Activated CD4-positive, alpha-beta T cell treated with anti-CD3 and anti-CD28 coated beads, Interleukin-2, amount 10 ng/mL, durations not matched to agents 7 days and 5 days (primary cell): Measurements from ENCODE around the gene GPBP1. TPM values are rescaled to one million over a fixed set of nuclear protein-coding genes. Genes with fewer than 3 reads are reported as not detected.
"Not testable (repeated sequence)": the region's sequence is repeated elsewhere in the genome, so short reads cannot be mapped to it uniquely, and the experiment has no call there.

Source experiments
- CTCF ChIA-PET: fragments of 350-600 bp; sonication (Branson Sonifier 250); formaldehyde crosslinking; loops from one replicate; lab custom pipeline; 2021; ENCODE audit warnings: antibody characterized with exemption; lab: Charles Lee
- POLR2A ChIA-PET: fragments of 350-600 bp; sonication (Branson Sonifier 250); formaldehyde crosslinking; loops from one replicate; lab custom pipeline; 2021; ENCODE audit warnings: antibody characterized with exemption; lab: Charles Lee
- DNase-seq: peaks from one replicate; pipeline ENCODE4 v3.0.0-alpha.2; 2020
- H3K27ac Mint-ChIP-seq: one replicate; pipeline ENCODE4 v1.8.0; 2021; ENCODE audit warnings: mild to moderate bottlenecking, moderate library complexity, mixed read lengths
- H3K27me3 Mint-ChIP-seq: one replicate; pipeline ENCODE4 v1.8.0; 2021; ENCODE audit warnings: mixed read lengths
- H3K36me3 Mint-ChIP-seq: one replicate; pipeline ENCODE4 v1.8.0; 2021; ENCODE audit warnings: low read depth, mixed read lengths
- H3K4me1 Mint-ChIP-seq: one replicate; pipeline ENCODE4 v1.8.0; 2021; ENCODE audit warnings: mixed read lengths
- H3K4me3 Mint-ChIP-seq: one replicate; pipeline ENCODE4 v1.8.0; 2021; ENCODE audit warnings: mild to moderate bottlenecking, moderate library complexity, mixed read lengths
- H3K9me3 Mint-ChIP-seq: one replicate; pipeline ENCODE4 v1.8.0; 2021; ENCODE audit warnings: mixed read lengths
- total RNA-seq, 2 experiments: library from RNA; stranded (reverse); gene quantifications; one replicate each; pipeline ENCODE4 v1.2.3, GENCODE V29; 2021

The GPBP1 gene
- total RNA-seq, 2 experiments from 2014 or later, result 86.4 to 104 TPM

GRCh38 chr5:57302643-57303042, 128.8 kb downstream of the GPBP1 start:
- Mint-ChIP-seq H3K27me3 (no peaks in the 10 kb centered on the region), H3K36me3 (no peaks in the 10 kb centered on the region), H3K9me3 (peaks cover 6% of the 10 kb centered on the region), H3K27ac (no peak overlapping the region), H3K4me1 (peaks cover 25% of the 10 kb centered on the region), H3K4me3 (no peak overlapping the region)
- ChIA-PET POLR2A (no interaction called here), CTCF (interaction anchor here (1.0 kb wide), 1 partner anchor 1159 kb away, joined by 3 read pairs; no protein-coding TSS in a partner anchor)
- DNase-seq, result no peak

GRCh38 chr5:57303985-57304384, 130.1 kb downstream of the GPBP1 start:
- Mint-ChIP-seq H3K36me3 (no peaks in the 10 kb centered on the region), H3K9me3 (peaks cover 14% of the 10 kb centered on the region)

GRCh38 chr5:57304931-57305330, 131.1 kb downstream of the GPBP1 start:
- H3K4me3 Mint-ChIP-seq, result no peak overlapping the region
- H3K4me1 Mint-ChIP-seq, result peaks cover 8% of the 10 kb centered on the region
- DNase-seq, result no peak
- H3K27ac Mint-ChIP-seq, result no peak overlapping the region
- no peaks in the 10 kb centered on the region for H3K36me3 Mint-ChIP-seq
- H3K9me3 Mint-ChIP-seq, result peaks cover 14% of the 10 kb centered on the region
- CTCF ChIA-PET, result no interaction called here
- no peaks in the 10 kb centered on the region for H3K27me3 Mint-ChIP-seq
- POLR2A ChIA-PET, result no interaction called here

More at GRCh38 chr5:57303985-57304384, 130.1 kb downstream of the GPBP1 start:
- ChIA-PET POLR2A (no interaction called here), CTCF (no interaction called here)
- Mint-ChIP-seq H3K4me1 (peaks cover 14% of the 10 kb centered on the region), H3K27ac (no peak overlapping the region), H3K27me3 (no peaks in the 10 kb centered on the region), H3K4me3 (no peak overlapping the region)
- DNase-seq, result no peak

- Mint-ChIP-seq H3K36me3 (no peaks in the 10 kb centered on the region), H3K27me3 (no peaks in the 10 kb centered on the region), H3K27ac (no peak overlapping the region), H3K9me3 (peaks cover 14% of the 10 kb centered on the region), H3K4me3 (no peak overlapping the region), H3K4me1 (peaks cover 8% of the 10 kb centered on the region)
- ChIA-PET POLR2A (no interaction called here), CTCF (no interaction called here)
- no peak for DNase-seq
Observed at GRCh38 chr5:57306359-57306758, 132.5 kb downstream of the GPBP1 start.

GRCh38 chr5:57307516-57307915, 133.7 kb downstream of the GPBP1 start:
- no peaks in the 10 kb centered on the region for H3K36me3 Mint-ChIP-seq
- H3K9me3 Mint-ChIP-seq, result peaks cover 14% of the 10 kb centered on the region
- H3K27ac Mint-ChIP-seq, result no peak overlapping the region
- no peaks in the 10 kb centered on the region for H3K27me3 Mint-ChIP-seq
- H3K4me1 Mint-ChIP-seq, result no peaks in the 10 kb centered on the region
- no peak overlapping the region for H3K4me3 Mint-ChIP-seq
- POLR2A ChIA-PET, result no interaction called here
- DNase-seq, result no peak
- CTCF ChIA-PET, result no interaction called here

- POLR2A ChIA-PET, H3K27me3 Mint-ChIP-seq, H3K27ac Mint-ChIP-seq, H3K36me3 Mint-ChIP-seq, DNase-seq, H3K4me1 Mint-ChIP-seq, H3K4me3 Mint-ChIP-seq, CTCF ChIA-PET: not testable (repeated sequence)
- peaks cover 14% of the 10 kb centered on the region for H3K9me3 Mint-ChIP-seq
Observed at GRCh38 chr5:57309022-57309421, 135.2 kb downstream of the GPBP1 start.

- DNase-seq, result no peak
- ChIA-PET POLR2A (no interaction called here), CTCF (interaction anchor here (1.5 kb wide), 1 partner anchor 13 kb away, joined by 4 read pairs; no protein-coding TSS in a partner anchor)
- Mint-ChIP-seq H3K4me1 (no peaks in the 10 kb centered on the region), H3K27me3 (no peaks in the 10 kb centered on the region), H3K27ac (no peak overlapping the region), H3K36me3 (no peaks in the 10 kb centered on the region), H3K4me3 (no peak overlapping the region), H3K9me3 (peaks cover 13% of the 10 kb centered on the region)
Observed at GRCh38 chr5:57311251-57311650, 137.4 kb downstream of the GPBP1 start.

- H3K36me3 Mint-ChIP-seq, result no peaks in the 10 kb centered on the region
- no peak overlapping the region for H3K4me3 Mint-ChIP-seq
- ChIA-PET CTCF (interaction anchor here (0.9 to 1.5 kb wide), 2 partner anchors 12 to 14 kb away, joined by 3 to 4 read pairs; no protein-coding TSS in a partner anchor), POLR2A (no interaction called here)
- no peak overlapping the region for H3K27ac Mint-ChIP-seq
- peaks cover 8% of the 10 kb centered on the region for H3K9me3 Mint-ChIP-seq
- no peaks in the 10 kb centered on the region for H3K27me3 Mint-ChIP-seq
- no peak for DNase-seq
- H3K4me1 Mint-ChIP-seq, result no peaks in the 10 kb centered on the region
Observed at GRCh38 chr5:57311921-57312735, 138.3 kb downstream of the GPBP1 start.

GRCh38 chr5:57313716-57314115, 139.9 kb downstream of the GPBP1 start:
- H3K9me3 Mint-ChIP-seq, result peaks cover 1% of the 10 kb centered on the region
- no peaks in the 10 kb centered on the region for H3K27me3 Mint-ChIP-seq
- no peak for DNase-seq
- ChIA-PET CTCF (no interaction called here), POLR2A (no interaction called here)
- no peak overlapping the region for H3K4me3 Mint-ChIP-seq
- no peak overlapping the region for H3K27ac Mint-ChIP-seq
- no peaks in the 10 kb centered on the region for H3K4me1 Mint-ChIP-seq
- H3K36me3 Mint-ChIP-seq, result no peaks in the 10 kb centered on the region

Other genes starting within 250 kb of the GPBP1 start
- gene MIER3, start 221.9 kb upstream of the GPBP1 start, total RNA-seq, result 10 to 100 TPM; 22.4 to 23.1 TPM